HCT116 (cell line): ENCODE measurements around the gene GPAT2. TPM values are rescaled to one million over a fixed set of nuclear protein-coding genes. Genes with fewer than 3 reads are reported as not detected.

Experiments
- ATAC-seq: fragments of 200-7000 bp; cut with Tn5 transposase; 2 replicates; pipeline ENCODE4 v1.9.1; 2020; ENCODE audit warnings: mild to moderate bottlenecking, moderate library complexity
- BruUV-seq: library from RNA; stranded (reverse); fragments of 400-500 nt; replicated peaks from 2 replicates; lab custom pipeline; 2021; lab: Mats Ljungman, UMichigan
- CTCF ChIA-PET: fragments of 300-600 bp; sonication (Branson Sonifier 250); formaldehyde crosslinking; loops from one replicate; lab custom pipeline; 2021; ENCODE audit warnings: antibody characterized with exemption; lab: Charles Lee
- POLR2A ChIA-PET: fragments of 300-600, 350-600 bp; sonication (Branson Sonifier 250); formaldehyde crosslinking; loops from one replicate; lab custom pipeline; 2021; ENCODE audit warnings: antibody characterized with exemption; lab: Charles Lee
- RAD21 ChIA-PET, 2 experiments: fragments of 300-600 bp; sonication (Branson Sonifier 250); formaldehyde crosslinking; loops; one replicate each; lab custom pipeline; 2023; ENCODE audit warnings: low total read pairs in 2 of 2; ENCODE audit not compliant: uncharacterized antibody in 2 of 2, unreplicated experiment in 2 of 2, low non-redundant PET in 1 of 2; lab: Charles Lee
- DNase-seq: peaks from one replicate; pipeline ENCODE4 v3.0.0-alpha.2; 2010; ENCODE audit warnings: low read depth, low spot score
- H2AFZ ChIP-seq: fragments of 200-600 bp; shearing (Covaris generic), sonication (generic); 2 replicates; pipeline ENCODE4 v1.6.1; 2017; ENCODE audit warnings: low read depth, mixed run types, mixed read lengths, antibody characterized with exemption, low read length; ENCODE audit not compliant: poor library complexity, severe bottlenecking
- H3K27ac ChIP-seq: 2 replicates; pipeline ENCODE4 v1.5.1; 2012; ENCODE audit warnings: low read depth, low read length
- H3K27me3 ChIP-seq: fragments of 200-600 bp; sonication (generic); 2 replicates; pipeline ENCODE4 v1.6.1; 2016; ENCODE audit warnings: mixed run types, low read length, mixed read lengths; ENCODE audit not compliant: insufficient read depth
- H3K36me3 ChIP-seq, 2 experiments: fragments of 200-500 bp in 1 of 2; fragments of 200-600 bp in 1 of 2; sonication (Bioruptor generic) in 1 of 2; sonication (generic) in 1 of 2; 2 replicates each; pipeline versions ENCODE4 v1.5.1 to v1.6.1; 2014 to 2016; ENCODE audit warnings: low read length in 2 of 2, inconsistent platforms in 1 of 2, mixed read lengths in 1 of 2, mixed run types in 1 of 2; ENCODE audit not compliant: insufficient read depth in 2 of 2, control insufficient read depth in 1 of 2
- H3K4me1 ChIP-seq, 2 experiments: fragments of 200-600 bp in 1 of 2; sonication (generic) in 1 of 2; 2 replicates each; pipeline versions ENCODE4 v1.5.1 to v1.6.1; 2012 to 2017; ENCODE audit warnings: low read length in 2 of 2, inconsistent platforms in 1 of 2, mild to moderate bottlenecking in 1 of 2, mixed read lengths in 1 of 2, mixed run types in 1 of 2, moderate library complexity in 1 of 2; ENCODE audit not compliant: insufficient read depth in 2 of 2, control insufficient read depth in 1 of 2
- H3K4me2 ChIP-seq: fragments of 200-600 bp; sonication (generic); 2 replicates; pipeline ENCODE4 v1.6.1; 2017; ENCODE audit warnings: mixed run types, low read length, mixed read lengths
- H3K4me3 ChIP-seq, 2 experiments: fragments of 200-600 bp in 1 of 2; sonication (generic) in 1 of 2; replicated peaks in 1 of 2; 2 replicates each; pipeline ENCODE4 v1.5.1; 2011 to 2016; ENCODE audit warnings: low read length in 2 of 2, control low read depth in 1 of 2, low read depth in 1 of 2, mild to moderate bottlenecking in 1 of 2, mixed read lengths in 1 of 2, mixed run types in 1 of 2
- H3K79me2 ChIP-seq: fragments of 200-600 bp; sonication (generic); 2 replicates; pipeline ENCODE4 v1.6.1; 2017; ENCODE audit warnings: mild to moderate bottlenecking, mixed run types, low read length, moderate library complexity, mixed read lengths; ENCODE audit not compliant: insufficient read depth
- H3K9ac ChIP-seq: fragments of 200-600 bp; sonication (generic); 2 replicates; pipeline ENCODE4 v1.6.1; 2016; ENCODE audit warnings: low read length, mixed read lengths
- H3K9me2 ChIP-seq: fragments of 200-600 bp; sonication (generic), shearing (Covaris generic); 2 replicates; pipeline ENCODE4 v1.6.1; 2017; ENCODE audit warnings: mixed run types, mild to moderate bottlenecking, moderate library complexity; ENCODE audit not compliant: insufficient read depth
- H3K9me3 ChIP-seq, 2 experiments: fragments of 200-500 bp in 1 of 2; fragments of 200-600 bp in 1 of 2; sonication (Bioruptor generic) in 1 of 2; sonication (generic) in 1 of 2; 2 replicates each; pipeline ENCODE4 v1.6.1; 2014 to 2017; ENCODE audit warnings: low read length in 2 of 2, mixed read lengths in 2 of 2, inconsistent platforms in 1 of 2, low read depth in 1 of 2, mild to moderate bottlenecking in 1 of 2, mixed run types in 1 of 2, moderate library complexity in 1 of 2; ENCODE audit not compliant: control insufficient read depth in 1 of 2, insufficient read depth in 1 of 2
- H4K20me1 ChIP-seq: fragments of 200-600 bp; sonication (generic), shearing (Covaris generic); 2 replicates; pipeline ENCODE4 v1.6.1; 2017; ENCODE audit warnings: mixed run types, mild to moderate bottlenecking, moderate library complexity; ENCODE audit not compliant: insufficient read depth
- ATF3 ChIP-seq: IDR thresholded peaks from 2 replicates; pipeline ENCODE4 v1.6.1; 2012
- CBX3 ChIP-seq: IDR thresholded peaks from 2 replicates; pipeline ENCODE4 v1.6.1; 2012; ENCODE audit warnings: low read depth
- EGR1 ChIP-seq: IDR thresholded peaks from 2 replicates; pipeline ENCODE4 v1.6.1; 2012; ENCODE audit warnings: low read depth
- EZH2phosphoT487 ChIP-seq: fragments of 200-600 bp; IDR thresholded peaks from 2 replicates; pipeline ENCODE4 v1.6.1; 2018; ENCODE audit warnings: antibody characterized with exemption, borderline replicate concordance
- FOSL1 ChIP-seq: IDR thresholded peaks from 2 replicates; pipeline ENCODE4 v1.6.1; 2012; ENCODE audit warnings: low read depth
- RAD21 ChIP-seq: IDR thresholded peaks from 2 replicates; pipeline ENCODE4 v1.6.1; 2012; ENCODE audit warnings: low read depth, mild to moderate bottlenecking
- SP1 ChIP-seq: IDR thresholded peaks from 2 replicates; pipeline ENCODE4 v1.6.1; 2012; ENCODE audit warnings: low read depth
- SRF ChIP-seq: IDR thresholded peaks from 2 replicates; pipeline ENCODE4 v1.6.1; 2012; ENCODE audit warnings: low read depth
- YY1 ChIP-seq: IDR thresholded peaks from 2 replicates; pipeline ENCODE4 v1.6.1; 2011; ENCODE audit warnings: low read length, low read depth, moderate library complexity, mild to moderate bottlenecking; ENCODE audit not compliant: insufficient replicate concordance; ENCODE audit errors: extremely low read depth
- ZBTB33 ChIP-seq: IDR thresholded peaks from 2 replicates; pipeline ENCODE4 v1.6.1; 2011; ENCODE audit warnings: mild to moderate bottlenecking, low read length, moderate library complexity; ENCODE audit not compliant: insufficient replicate concordance; ENCODE audit errors: extremely low read depth
- ZFX ChIP-seq: fragments of 450-650 bp; IDR thresholded peaks from 2 replicates; pipeline ENCODE4 v1.6.1; 2017
- ZNF274 ChIP-seq: fragments of 200-500 bp; sonication (Bioruptor generic); IDR thresholded peaks from 2 replicates; pipeline ENCODE4 v1.6.1; 2014; ENCODE audit warnings: mild to moderate bottlenecking, low read depth, low read length, inconsistent platforms
- intact Hi-C: fragments of 100-400 bp; cut with micrococcal nuclease; formaldehyde crosslinking; loops from 2 replicates; pipeline ENCODE4 v1.10.0; 2022
- total RNA-seq: library from RNA; stranded (reverse); gene quantifications from one replicate; pipeline ENCODE4 v1.2.1, GENCODE V29; 2021; ENCODE audit not compliant: unreplicated experiment

The GPAT2 gene
- total RNA-seq, 1 experiment from 2014 or later, result 54.2 TPM

GRCh38 chr2:96082211-96083063, 47.7 kb upstream of the GPAT2 start (continued):
- no peak for TF ChIP-seq EZH2phosphoT487
- TF ChIP-seq FOSL1, result no peak
- no peak for TF ChIP-seq ZNF274
- no peak for TF ChIP-seq ZFX
- TF ChIP-seq ZBTB33, result no peak
- no peak for TF ChIP-seq YY1
- no peak for TF ChIP-seq EGR1
- no peak for TF ChIP-seq CBX3

GRCh38 chr2:96081042-96081441, 46.3 kb upstream of the GPAT2 start:
- no TSS peak for BruUV-seq

More at GRCh38 chr2:96081042-96081441, 46.3 kb upstream of the GPAT2 start:
- Histone ChIP-seq H3K4me1 (no peaks in the 10 kb centered on the region), H3K36me3 (no peaks in the 10 kb centered on the region), H3K79me2 (no peaks in the 10 kb centered on the region), H3K4me3 (no peak overlapping the region), H3K9me3 (no peaks in the 10 kb centered on the region), H3K9ac (no peak overlapping the region), H3K27ac (no peak overlapping the region), H2AFZ (no peak overlapping the region), H3K4me2 (no peak overlapping the region), H4K20me1 (no peaks in the 10 kb centered on the region), H3K9me2 (no peaks in the 10 kb centered on the region), H3K27me3 (no peaks in the 10 kb centered on the region)
- ChIA-PET CTCF (no interaction called here), POLR2A (no interaction called here), RAD21 (no interaction called here)
- intact Hi-C loops, result no loop called here
- no peak for DNase-seq
- ATAC-seq, result no peak
- TF ChIP-seq ZFX, result no peak
- TF ChIP-seq ATF3, result no peak
- TF ChIP-seq SP1, result no peak
- TF ChIP-seq RAD21, result no peak
- no peak for TF ChIP-seq SRF
